SK-MEL-5 (cell line): ENCODE measurements around the gene GLS. TPM values are rescaled to one million over a fixed set of nuclear protein-coding genes. Genes with fewer than 3 reads are reported as not detected.
"Not testable (repeated sequence)": the region's sequence is repeated elsewhere in the genome, so short reads cannot be mapped to it uniquely, and the experiment has no call there.

Experiments used
- DNase-seq: peaks from one replicate; pipeline ENCODE4 v3.0.0-alpha.2; 2016; ENCODE audit warnings: low read depth, low spot score
- in situ Hi-C: cut with HindIII; loops from 2 replicates; pipeline ENCODE4 v1.10.0; 2016; ENCODE audit warnings: low sequenced_read_pairs, high pct_unique_total_duplicates, low pct_unique_long_range_greater_than_20kb
- total RNA-seq: library from RNA; depleted of rRNA; stranded (reverse); fragments of >200 nt; shearing (Covaris generic); gene quantifications from 2 replicates; pipeline ENCODE4 v1.2.3, GENCODE V29; 2014

The GLS gene
- total RNA-seq, 1 experiment from 2014 or later = 117 TPM

GRCh38 chr2:190853022-190853421, 27.6 kb upstream of the GLS start:
- in situ Hi-C loops, DNase-seq: not testable (repeated sequence)

- peak; percentile 10 for DNase-seq
- in situ Hi-C loops = no loop called here
Measured at GRCh38 chr2:190853531-190854383, 26.9 kb upstream of the GLS start.

- in situ Hi-C loops = no loop called here
- no peak for DNase-seq
Measured at GRCh38 chr2:190854726-190855125, 25.9 kb upstream of the GLS start.

- in situ Hi-C loops = no loop called here
- no peak for DNase-seq
Measured at GRCh38 chr2:190855245-190855644, 25.4 kb upstream of the GLS start.

GRCh38 chr2:190856985-190857384, 23.6 kb upstream of the GLS start:
- DNase-seq = peak; percentile 43
- in situ Hi-C loops = no loop called here

- in situ Hi-C loops = no loop called here
- peak; percentile 87 for DNase-seq
Measured at GRCh38 chr2:190858817-190859216, 21.8 kb upstream of the GLS start.

- DNase-seq = no peak
- in situ Hi-C loops = no loop called here
Measured at GRCh38 chr2:190859347-190860297, 21.0 kb upstream of the GLS start.

- in situ Hi-C loops = no loop called here
- no peak for DNase-seq
Measured at GRCh38 chr2:190860985-190861680, 19.5 kb upstream of the GLS start.

- in situ Hi-C loops, DNase-seq: not testable (repeated sequence)
Measured at GRCh38 chr2:190862128-190862527, 18.5 kb upstream of the GLS start.

GRCh38 chr2:190862571-190862991, 18.0 kb upstream of the GLS start:
- DNase-seq = no peak
- in situ Hi-C loops = no loop called here

GRCh38 chr2:190863946-190864345, 16.7 kb upstream of the GLS start:
- in situ Hi-C loops = no loop called here

GRCh38 chr2:190864375-190864774, 16.2 kb upstream of the GLS start:
- in situ Hi-C loops = no loop called here

More at GRCh38 chr2:190863946-190864345, 16.7 kb upstream of the GLS start:
- no peak for DNase-seq

GRCh38 chr2:190867212-190867611, 13.4 kb upstream of the GLS start:
- DNase-seq = no peak
- in situ Hi-C loops = no loop called here

More at GRCh38 chr2:190864375-190864774, 16.2 kb upstream of the GLS start:
- DNase-seq = no peak

- in situ Hi-C loops = no loop called here
- DNase-seq = no peak
Measured at GRCh38 chr2:190867832-190868231, 12.8 kb upstream of the GLS start.

GRCh38 chr2:190869721-190870120, 10.9 kb upstream of the GLS start:
- in situ Hi-C loops = no loop called here
- no peak for DNase-seq

GRCh38 chr2:190873451-190873850, 7.2 kb upstream of the GLS start:
- in situ Hi-C loops = not testable (repeated sequence)

GRCh38 chr2:190875891-190876290, 4.7 kb upstream of the GLS start:
- DNase-seq = no peak
- in situ Hi-C loops = no loop called here

More at GRCh38 chr2:190873451-190873850, 7.2 kb upstream of the GLS start:
- DNase-seq = not testable (repeated sequence)

GRCh38 chr2:190876631-190877030, 4.0 kb upstream of the GLS start:
- no peak for DNase-seq
- in situ Hi-C loops = no loop called here
